Measurements from ENCODE around the gene RC3H2. TPM values are rescaled to one million over a fixed set of nuclear protein-coding genes. Genes with fewer than 3 reads are reported as not detected.

The RC3H2 gene
- 86.9 and 88.0 TPM in 2 replicates for total RNA-seq

GRCh38 chr9:122904823-122905710 is at the start of gene RC3H2:
Gene RC3H2, minus strand, starts transcription at chr9:122905359. Its CDS starts 7,850 bp downstream, at chr9:122897509.

GRCh38 chr9:122940749-122941581 is 35.8 kb upstream of the RC3H2 start, which contains the start of gene RABGAP1:
Gene RABGAP1, plus strand, starts transcription at chr9:122941020. Its CDS starts 16,040 bp downstream, at chr9:122957060.

GRCh38 chr9:122931226-122932121 is 26.3 kb upstream of the RC3H2 start, which contains the start of gene ZBTB26:
Gene ZBTB26, minus strand, starts transcription at chr9:122931512. Its CDS starts 11,578 bp downstream, at chr9:122919934.

GRCh38 chr9:122912964-122913673 is 8.0 kb upstream of the RC3H2 start, which contains the start of gene ZBTB6:
Gene ZBTB6, minus strand, starts transcription at chr9:122913323. Its CDS starts 1,251 bp downstream, at chr9:122912072.

GRCh38 chr9:122800066-122801060 is 104.8 kb downstream of the RC3H2 start, which contains the start of gene OR1K1:
Gene OR1K1, plus strand, starts transcription at chr9:122800123. Its CDS starts 0 bp downstream, at chr9:122800123.

Small RNAs within 50 kb of the gene (small RNA-seq; reads per million reads assigned to genes)
- gene RNY1P15, result not detected
- 164 reads per million, percentile 99 among the genes with 10 or more reads in this experiment for gene SNORD90

Other genes starting within 250 kb of the RC3H2 start
- 0.38 and 0.65 TPM in 2 replicates for gene OR1B1, start 247.7 kb downstream of the RC3H2 start, total RNA-seq
- not detected in 2 replicates for gene OR1L1, start 243.6 kb downstream of the RC3H2 start, total RNA-seq
- gene OR1L3, start 230.2 kb downstream of the RC3H2 start, total RNA-seq, result not detected in 2 replicates
- gene OR1L4, start 181.4 kb downstream of the RC3H2 start, total RNA-seq, result not detected in 2 replicates
- gene OR1L6, start 163.1 kb downstream of the RC3H2 start, total RNA-seq, result not detected in 2 replicates
- gene OR5C1, start 116.4 kb downstream of the RC3H2 start, total RNA-seq, result not detected in 2 replicates
- not detected in 2 replicates for gene OR1K1, start 105.2 kb downstream of the RC3H2 start, total RNA-seq
- 55.6 and 59.1 TPM in 2 replicates for gene PDCL, start 76.8 kb downstream of the RC3H2 start, total RNA-seq
- gene ZBTB6, start 8.0 kb upstream of the RC3H2 start, total RNA-seq, result 11.4 and 13.1 TPM in 2 replicates
- 4.7 and 5.6 TPM in 2 replicates for gene ZBTB26, start 26.2 kb upstream of the RC3H2 start, total RNA-seq
- 44.5 and 47.7 TPM in 2 replicates for gene RABGAP1, start 35.7 kb upstream of the RC3H2 start, total RNA-seq
- 1.3 TPM in 2 replicates for gene GPR21, start 128.3 kb upstream of the RC3H2 start, total RNA-seq